HCT116 (cell line): ENCODE measurements around the gene PRSS57. TPM values are rescaled to one million over a fixed set of nuclear protein-coding genes. Genes with fewer than 3 reads are reported as not detected.
A peak's percentile ranks its signal among the peaks of the same experiment; 100 is the strongest.

Experiments used
- ATAC-seq: fragments of 200-7000 bp; cut with Tn5 transposase; 2 replicates; pipeline ENCODE4 v1.9.1; 2020; ENCODE audit warnings: mild to moderate bottlenecking, moderate library complexity
- BruUV-seq: library from RNA; stranded (reverse); fragments of 400-500 nt; replicated peaks from 2 replicates; lab custom pipeline; 2021; lab: Mats Ljungman, UMichigan
- CTCF ChIA-PET: fragments of 300-600 bp; sonication (Branson Sonifier 250); formaldehyde crosslinking; loops from one replicate; lab custom pipeline; 2021; ENCODE audit warnings: antibody characterized with exemption; lab: Charles Lee
- POLR2A ChIA-PET: fragments of 300-600, 350-600 bp; sonication (Branson Sonifier 250); formaldehyde crosslinking; loops from one replicate; lab custom pipeline; 2021; ENCODE audit warnings: antibody characterized with exemption; lab: Charles Lee
- RAD21 ChIA-PET, 2 experiments: fragments of 300-600 bp; sonication (Branson Sonifier 250); formaldehyde crosslinking; loops; one replicate each; lab custom pipeline; 2023; ENCODE audit warnings: low total read pairs in 2 of 2; ENCODE audit not compliant: uncharacterized antibody in 2 of 2, unreplicated experiment in 2 of 2, low non-redundant PET in 1 of 2; lab: Charles Lee
- DNase-seq: peaks from one replicate; pipeline ENCODE4 v3.0.0-alpha.2; 2010; ENCODE audit warnings: low read depth, low spot score
- H2AFZ ChIP-seq: fragments of 200-600 bp; shearing (Covaris generic), sonication (generic); 2 replicates; pipeline ENCODE4 v1.6.1; 2017; ENCODE audit warnings: low read depth, mixed run types, mixed read lengths, antibody characterized with exemption, low read length; ENCODE audit not compliant: poor library complexity, severe bottlenecking
- H3K27ac ChIP-seq: 2 replicates; pipeline ENCODE4 v1.5.1; 2012; ENCODE audit warnings: low read depth, low read length
- H3K27me3 ChIP-seq: fragments of 200-600 bp; sonication (generic); 2 replicates; pipeline ENCODE4 v1.6.1; 2016; ENCODE audit warnings: mixed run types, low read length, mixed read lengths; ENCODE audit not compliant: insufficient read depth
- H3K36me3 ChIP-seq, 2 experiments: fragments of 200-500 bp in 1 of 2; fragments of 200-600 bp in 1 of 2; sonication (Bioruptor generic) in 1 of 2; sonication (generic) in 1 of 2; 2 replicates each; pipeline versions ENCODE4 v1.5.1 to v1.6.1; 2014 to 2016; ENCODE audit warnings: low read length in 2 of 2, inconsistent platforms in 1 of 2, mixed read lengths in 1 of 2, mixed run types in 1 of 2; ENCODE audit not compliant: insufficient read depth in 2 of 2, control insufficient read depth in 1 of 2
- H3K4me1 ChIP-seq, 2 experiments: fragments of 200-600 bp in 1 of 2; sonication (generic) in 1 of 2; 2 replicates each; pipeline versions ENCODE4 v1.5.1 to v1.6.1; 2012 to 2017; ENCODE audit warnings: low read length in 2 of 2, inconsistent platforms in 1 of 2, mild to moderate bottlenecking in 1 of 2, mixed read lengths in 1 of 2, mixed run types in 1 of 2, moderate library complexity in 1 of 2; ENCODE audit not compliant: insufficient read depth in 2 of 2, control insufficient read depth in 1 of 2
- H3K4me2 ChIP-seq: fragments of 200-600 bp; sonication (generic); 2 replicates; pipeline ENCODE4 v1.6.1; 2017; ENCODE audit warnings: mixed run types, low read length, mixed read lengths
- H3K4me3 ChIP-seq, 2 experiments: fragments of 200-600 bp in 1 of 2; sonication (generic) in 1 of 2; replicated peaks in 1 of 2; 2 replicates each; pipeline ENCODE4 v1.5.1; 2011 to 2016; ENCODE audit warnings: low read length in 2 of 2, control low read depth in 1 of 2, low read depth in 1 of 2, mild to moderate bottlenecking in 1 of 2, mixed read lengths in 1 of 2, mixed run types in 1 of 2
- H3K79me2 ChIP-seq: fragments of 200-600 bp; sonication (generic); 2 replicates; pipeline ENCODE4 v1.6.1; 2017; ENCODE audit warnings: mild to moderate bottlenecking, mixed run types, low read length, moderate library complexity, mixed read lengths; ENCODE audit not compliant: insufficient read depth
- H3K9ac ChIP-seq: fragments of 200-600 bp; sonication (generic); 2 replicates; pipeline ENCODE4 v1.6.1; 2016; ENCODE audit warnings: low read length, mixed read lengths
- H3K9me2 ChIP-seq: fragments of 200-600 bp; sonication (generic), shearing (Covaris generic); 2 replicates; pipeline ENCODE4 v1.6.1; 2017; ENCODE audit warnings: mixed run types, mild to moderate bottlenecking, moderate library complexity; ENCODE audit not compliant: insufficient read depth
- H3K9me3 ChIP-seq, 2 experiments: fragments of 200-500 bp in 1 of 2; fragments of 200-600 bp in 1 of 2; sonication (Bioruptor generic) in 1 of 2; sonication (generic) in 1 of 2; 2 replicates each; pipeline ENCODE4 v1.6.1; 2014 to 2017; ENCODE audit warnings: low read length in 2 of 2, mixed read lengths in 2 of 2, inconsistent platforms in 1 of 2, low read depth in 1 of 2, mild to moderate bottlenecking in 1 of 2, mixed run types in 1 of 2, moderate library complexity in 1 of 2; ENCODE audit not compliant: control insufficient read depth in 1 of 2, insufficient read depth in 1 of 2
- H4K20me1 ChIP-seq: fragments of 200-600 bp; sonication (generic), shearing (Covaris generic); 2 replicates; pipeline ENCODE4 v1.6.1; 2017; ENCODE audit warnings: mixed run types, mild to moderate bottlenecking, moderate library complexity; ENCODE audit not compliant: insufficient read depth
- ATF3 ChIP-seq: IDR thresholded peaks from 2 replicates; pipeline ENCODE4 v1.6.1; 2012
- EZH2 ChIP-seq: fragments of 200-600 bp; sonication (generic); IDR thresholded peaks from 2 replicates; pipeline ENCODE4 v1.6.1; 2017; ENCODE audit warnings: antibody characterized with exemption, mixed run types
- FOSL1 ChIP-seq: IDR thresholded peaks from 2 replicates; pipeline ENCODE4 v1.6.1; 2012; ENCODE audit warnings: low read depth
- POLR2A ChIP-seq: IDR thresholded peaks from 2 replicates; pipeline ENCODE4 v1.7.0; 2011; ENCODE audit warnings: borderline replicate concordance; ENCODE audit not compliant: insufficient read depth, insufficient read length; ENCODE audit errors: extremely low read depth
- POLR2AphosphoS5 ChIP-seq: IDR thresholded peaks from 2 replicates; pipeline ENCODE4 v1.6.1; 2011; ENCODE audit warnings: mild to moderate bottlenecking, low read depth, low read length, moderate library complexity
- RAD21 ChIP-seq: IDR thresholded peaks from 2 replicates; pipeline ENCODE4 v1.6.1; 2012; ENCODE audit warnings: low read depth, mild to moderate bottlenecking
- SP1 ChIP-seq: IDR thresholded peaks from 2 replicates; pipeline ENCODE4 v1.6.1; 2012; ENCODE audit warnings: low read depth
- ZNF274 ChIP-seq: fragments of 200-500 bp; sonication (Bioruptor generic); IDR thresholded peaks from 2 replicates; pipeline ENCODE4 v1.6.1; 2014; ENCODE audit warnings: mild to moderate bottlenecking, low read depth, low read length, inconsistent platforms
- intact Hi-C: fragments of 100-400 bp; cut with micrococcal nuclease; formaldehyde crosslinking; loops from 2 replicates; pipeline ENCODE4 v1.10.0; 2022
- total RNA-seq: library from RNA; stranded (reverse); gene quantifications from one replicate; pipeline ENCODE4 v1.2.1, GENCODE V29; 2021; ENCODE audit not compliant: unreplicated experiment
- TF ChIP-seq, protein P1 (sequence below): IDR thresholded peaks from 2 replicates; pipeline ENCODE4 v1.6.1; 2011; ENCODE audit warnings: mild to moderate bottlenecking, low read length, moderate library complexity; ENCODE audit not compliant: insufficient replicate concordance; ENCODE audit errors: extremely low read depth

Gene PRSS57
- total RNA-seq, 1 experiment from 2014 or later: not detected

GRCh38 chr19:720345-721160 lies 25.3 kb upstream of the PRSS57 start:
- Histone ChIP-seq H3K36me3 (no peaks in the 10 kb centered on the region), H3K4me1 (peaks cover 11 to 14% of the 10 kb centered on the region in 2 experiments), H4K20me1 (no peaks in the 10 kb centered on the region), H3K9me2 (no peaks in the 10 kb centered on the region), H3K27me3 (no peaks in the 10 kb centered on the region), H2AFZ (no peak overlapping the region), H3K27ac (no peak overlapping the region), H3K79me2 (no peaks in the 10 kb centered on the region), H3K4me2 (no peak overlapping the region), H3K9me3 (peaks cover 0 to 2% of the 10 kb centered on the region in 2 experiments; a peak in 1 of 4 replicates), H3K9ac (no peak overlapping the region), H3K4me3 (no peak overlapping the region)
- BruUV-seq: no TSS peak
- CTCF ChIA-PET: no interaction called here
- DNase-seq (no peak), ATAC-seq (peak; percentile 28)
- intact Hi-C loops: no loop called here
- RAD21 ChIA-PET: no interaction called here
- POLR2A ChIA-PET: no interaction called here
- TF ChIP-seq POLR2AphosphoS5: no peak
- TF ChIP-seq ATF3: no peak
- no peak for TF ChIP-seq RAD21
- TF ChIP-seq, protein P1, sequence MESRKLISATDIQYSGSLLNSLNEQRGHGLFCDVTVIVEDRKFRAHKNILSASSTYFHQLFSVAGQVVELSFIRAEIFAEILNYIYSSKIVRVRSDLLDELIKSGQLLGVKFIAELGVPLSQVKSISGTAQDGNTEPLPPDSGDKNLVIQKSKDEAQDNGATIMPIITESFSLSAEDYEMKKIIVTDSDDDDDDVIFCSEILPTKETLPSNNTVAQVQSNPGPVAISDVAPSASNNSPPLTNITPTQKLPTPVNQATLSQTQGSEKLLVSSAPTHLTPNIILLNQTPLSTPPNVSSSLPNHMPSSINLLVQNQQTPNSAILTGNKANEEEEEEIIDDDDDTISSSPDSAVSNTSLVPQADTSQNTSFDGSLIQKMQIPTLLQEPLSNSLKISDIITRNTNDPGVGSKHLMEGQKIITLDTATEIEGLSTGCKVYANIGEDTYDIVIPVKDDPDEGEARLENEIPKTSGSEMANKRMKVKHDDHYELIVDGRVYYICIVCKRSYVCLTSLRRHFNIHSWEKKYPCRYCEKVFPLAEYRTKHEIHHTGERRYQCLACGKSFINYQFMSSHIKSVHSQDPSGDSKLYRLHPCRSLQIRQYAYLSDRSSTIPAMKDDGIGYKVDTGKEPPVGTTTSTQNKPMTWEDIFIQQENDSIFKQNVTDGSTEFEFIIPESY: no peak
- no peak for TF ChIP-seq FOSL1
- no peak for TF ChIP-seq POLR2A
- TF ChIP-seq ZNF274: no peak
- no peak for TF ChIP-seq EZH2
- no peak for TF ChIP-seq SP1
- TF ChIP-seq, all 23 proteins: peak for 0
